GM10248 (cell line): Measurements from ENCODE around the gene TNFRSF11A.
A peak's percentile ranks its signal among the peaks of the same experiment; 100 is the strongest.

ENCODE experiments used
- CTCF ChIA-PET: fragments of 300-600 bp; sonication (Branson Sonifier 250); formaldehyde crosslinking; extraction: SDS; loops from one replicate; lab custom pipeline; 2021; ENCODE audit warnings: antibody characterized with exemption; lab: Yijun Ruan, JAX
- POLR2A ChIA-PET: fragments of 350-650 bp; sonication (Branson Sonifier 250); formaldehyde crosslinking; extraction: SDS; loops from one replicate; lab custom pipeline; 2020; ENCODE audit warnings: antibody characterized with exemption; lab: Yijun Ruan, JAX
- DNase-seq: peaks from one replicate; pipeline ENCODE4 v3.0.0; 2012; ENCODE audit errors: extremely low spot score
- TF ChIP-seq, protein P1 (sequence below): IDR thresholded peaks from 2 replicates; pipeline ENCODE4 v1.5.1; 2012; ENCODE audit warnings: mild to moderate bottlenecking, low read depth; ENCODE audit errors: extremely low read depth, missing control alignments, control extremely low read depth

Gene TNFRSF11A

DNA sequence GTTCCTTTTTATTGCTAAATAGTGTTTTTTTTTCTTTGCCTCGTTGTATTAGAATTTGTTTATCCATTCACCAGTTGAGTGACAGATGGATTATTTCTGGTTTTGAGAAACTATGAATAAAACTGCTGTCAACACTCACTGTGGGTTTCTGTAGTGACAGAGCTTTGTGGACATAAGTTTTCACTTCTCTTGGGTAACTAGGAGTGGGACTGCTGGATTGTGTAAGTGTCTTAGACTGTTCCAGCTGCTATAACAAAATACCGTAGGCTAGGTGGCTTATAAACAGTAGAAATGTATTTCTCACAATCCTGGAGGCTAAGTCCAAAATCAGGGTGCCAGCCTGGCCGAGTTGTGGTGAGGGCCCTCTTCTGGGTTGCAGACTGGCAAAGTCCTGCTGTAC, 71.9 kb downstream of the TNFRSF11A start:
- TF ChIP-seq, protein P1, sequence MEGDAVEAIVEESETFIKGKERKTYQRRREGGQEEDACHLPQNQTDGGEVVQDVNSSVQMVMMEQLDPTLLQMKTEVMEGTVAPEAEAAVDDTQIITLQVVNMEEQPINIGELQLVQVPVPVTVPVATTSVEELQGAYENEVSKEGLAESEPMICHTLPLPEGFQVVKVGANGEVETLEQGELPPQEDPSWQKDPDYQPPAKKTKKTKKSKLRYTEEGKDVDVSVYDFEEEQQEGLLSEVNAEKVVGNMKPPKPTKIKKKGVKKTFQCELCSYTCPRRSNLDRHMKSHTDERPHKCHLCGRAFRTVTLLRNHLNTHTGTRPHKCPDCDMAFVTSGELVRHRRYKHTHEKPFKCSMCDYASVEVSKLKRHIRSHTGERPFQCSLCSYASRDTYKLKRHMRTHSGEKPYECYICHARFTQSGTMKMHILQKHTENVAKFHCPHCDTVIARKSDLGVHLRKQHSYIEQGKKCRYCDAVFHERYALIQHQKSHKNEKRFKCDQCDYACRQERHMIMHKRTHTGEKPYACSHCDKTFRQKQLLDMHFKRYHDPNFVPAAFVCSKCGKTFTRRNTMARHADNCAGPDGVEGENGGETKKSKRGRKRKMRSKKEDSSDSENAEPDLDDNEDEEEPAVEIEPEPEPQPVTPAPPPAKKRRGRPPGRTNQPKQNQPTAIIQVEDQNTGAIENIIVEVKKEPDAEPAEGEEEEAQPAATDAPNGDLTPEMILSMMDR = no peak
- POLR2A ChIA-PET = no interaction called here
- DNase-seq = no peak
- CTCF ChIA-PET = interaction anchor here (1.0 to 1.1 kb wide), 2 partner anchors 11 to 29 kb away, joined by 3 to 4 read pairs; no protein-coding TSS in a partner anchor

DNA sequence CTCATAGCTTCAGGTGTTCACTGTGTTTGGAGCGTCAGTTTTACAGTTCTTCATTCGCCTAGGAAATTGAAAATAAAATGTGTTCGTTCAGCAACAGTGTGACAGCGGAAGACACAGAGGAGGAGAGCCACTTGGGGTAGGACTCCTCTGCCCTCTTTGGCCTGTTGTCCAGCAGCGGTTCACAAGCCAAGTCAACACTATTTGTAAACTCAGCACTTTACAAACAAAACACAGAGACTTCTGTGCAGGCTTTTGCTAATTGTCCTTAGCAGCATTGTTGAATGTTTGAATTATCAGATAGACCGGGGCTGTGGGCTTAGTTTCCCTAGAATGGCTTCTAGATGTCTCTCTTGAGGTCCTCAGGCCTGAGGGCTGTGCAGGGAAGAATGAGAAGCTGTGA, 73.2 kb downstream of the TNFRSF11A start:
- DNase-seq = no peak
- ChIA-PET CTCF (interaction anchor here (1.6 kb wide), 1 partner anchor 28 kb away, joined by 5 read pairs; no protein-coding TSS in a partner anchor), POLR2A (no interaction called here)
- TF ChIP-seq, protein P1 = no peak

DNA sequence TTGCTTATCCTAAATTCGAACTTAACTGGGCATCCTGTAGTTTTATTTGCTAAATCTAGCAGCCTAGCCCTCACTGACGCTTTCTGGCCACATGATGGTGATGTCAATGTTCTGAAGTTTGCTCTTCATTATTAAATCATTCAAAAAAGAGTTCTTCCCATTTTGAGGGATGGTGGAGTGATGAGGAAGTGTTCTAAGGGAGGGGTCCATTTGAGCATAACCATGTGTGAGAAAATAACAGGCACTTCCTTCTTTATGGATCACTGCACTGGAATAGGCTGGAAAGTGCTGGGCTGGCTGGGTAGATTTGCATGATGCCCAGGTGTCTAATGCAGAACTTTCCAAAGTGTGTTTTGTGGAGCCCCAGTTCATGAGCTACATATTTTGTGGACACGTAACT, 74.2 kb downstream of the TNFRSF11A start:
- TF ChIP-seq, protein P1 = no peak
- CTCF ChIA-PET = interaction anchor here (1.3 to 1.6 kb wide), 2 partner anchors 12 to 27 kb away, joined by 5 read pairs; no protein-coding TSS in a partner anchor
- no peak for DNase-seq
- POLR2A ChIA-PET = no interaction called here

DNA sequence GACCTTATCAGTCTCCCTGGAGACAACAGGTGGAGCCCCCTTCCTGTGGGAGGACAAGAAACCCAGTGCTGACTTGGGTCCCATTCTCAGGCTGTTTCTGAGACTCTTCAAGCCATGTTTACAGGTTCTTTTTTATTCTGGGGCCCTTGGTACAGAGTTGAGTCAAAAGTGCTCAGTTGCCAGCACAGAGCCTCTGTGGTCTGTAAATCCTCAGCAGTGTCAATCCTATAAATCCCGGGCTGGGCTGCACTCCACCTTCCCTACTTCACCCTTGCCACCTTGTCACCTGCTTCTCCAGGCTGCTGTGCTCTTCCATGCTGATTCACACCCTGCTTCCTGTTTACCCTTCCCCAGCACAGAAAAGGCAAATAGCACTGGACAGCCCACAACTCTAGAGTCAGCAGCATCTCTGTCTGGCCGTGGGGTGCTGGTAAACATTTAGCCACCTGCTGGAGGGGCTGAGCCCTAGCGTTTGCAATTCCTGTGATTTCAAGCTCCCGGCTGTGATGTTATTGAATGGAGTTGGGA, 74.7 kb downstream of the TNFRSF11A start:
- ChIA-PET POLR2A (no interaction called here), CTCF (interaction anchor here (1.1 to 1.6 kb wide), 4 partner anchors 9 to 26 kb away, joined by 3 to 5 read pairs (median 4); no protein-coding TSS in a partner anchor)
- TF ChIP-seq, protein P1 = peak; percentile 2
- DNase-seq = no peak

DNA sequence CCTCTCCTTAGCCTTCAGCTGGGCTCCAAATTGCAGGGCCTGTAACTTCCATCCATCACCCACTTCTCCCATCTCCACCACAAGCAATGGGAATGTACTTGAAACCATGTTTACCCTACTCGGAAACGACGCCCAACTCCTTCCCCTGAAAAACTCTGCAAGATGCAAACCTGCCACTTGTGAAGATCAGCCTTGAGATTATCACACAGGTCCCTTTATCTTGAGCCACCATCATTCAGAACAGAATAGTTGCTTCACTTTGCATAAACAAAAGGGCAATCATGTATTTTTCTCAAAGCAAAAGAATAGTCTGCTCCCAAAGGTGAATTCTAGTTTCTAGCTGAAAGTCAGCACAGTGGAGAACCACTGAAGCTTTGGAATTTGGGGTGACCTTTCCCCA, 75.8 kb downstream of the TNFRSF11A start:
- TF ChIP-seq, protein P1 = no peak
- DNase-seq = no peak
- CTCF ChIA-PET = interaction anchor here (1.1 to 1.5 kb wide), 2 partner anchors 8 to 12 kb away, joined by 3 to 4 read pairs; no protein-coding TSS in a partner anchor
- POLR2A ChIA-PET = no interaction called here

DNA sequence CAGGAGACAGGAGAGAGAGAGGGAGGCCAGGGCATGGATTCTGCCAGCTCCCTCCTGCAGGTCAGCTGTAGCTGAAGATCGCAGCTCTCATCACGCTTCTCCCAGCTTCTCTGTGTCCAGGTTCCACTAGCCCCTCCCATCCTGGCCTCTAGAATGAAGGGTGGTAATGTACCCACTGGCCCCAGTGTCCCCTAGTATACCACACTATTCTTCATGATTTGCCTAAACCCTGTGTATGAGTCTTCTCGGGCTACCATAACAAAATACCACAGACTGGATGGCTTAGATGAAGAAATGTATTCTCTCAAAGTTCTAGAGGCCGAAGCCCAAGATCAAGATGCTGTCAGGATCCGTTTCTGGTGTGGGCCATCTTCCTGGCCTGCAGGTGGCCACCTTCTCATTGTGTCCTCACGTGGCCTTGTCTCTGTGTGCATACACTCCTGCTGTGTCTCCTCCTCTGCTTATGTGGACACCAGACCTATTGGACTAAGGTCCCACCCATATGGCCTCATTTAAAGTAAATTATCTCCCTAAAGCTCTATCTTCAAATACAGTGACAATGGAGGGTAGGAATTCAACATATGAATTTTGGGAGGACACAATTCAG, 77.3 kb downstream of the TNFRSF11A start:
- POLR2A ChIA-PET = no interaction called here
- TF ChIP-seq, protein P1 = no peak
- CTCF ChIA-PET = interaction anchor here (1.0 to 1.7 kb wide), 3 partner anchors 19 to 23 kb away, joined by 3 to 4 read pairs (median 3); no protein-coding TSS in a partner anchor
- no peak for DNase-seq
